ENCODE data around the gene BNIP5. TPM values are rescaled to one million over a fixed set of nuclear protein-coding genes. Genes with fewer than 3 reads are reported as not detected.

Gene BNIP5
- total RNA-seq, 4 donors from 2014 or later: not detected

GRCh38 chr6:36290668-36291620 lies 45.7 kb downstream of the BNIP5 start:
- Histone ChIP-seq H3K27ac (no peak overlapping the region), H3K4me3 (no peak overlapping the region), H3K4me1 (no peaks in the 10 kb centered on the region), H3K27me3 (peaks cover 0 to 3% of the 10 kb centered on the region in 2 donors), H3K36me3 (no peaks in the 10 kb centered on the region), H3K9me3 (no peaks in the 10 kb centered on the region)
- intact Hi-C loops (cut with DNase I; ENCODE audit: low total_unique reads): no loop called here
- TF ChIP-seq CTCF (IDR thresholded peaks at IDR 0.05): no peak
- TF ChIP-seq POLR2A (IDR thresholded peaks at IDR 0.05): no peak
- no peak for DNase-seq

- DNase-seq: no peak
- no peaks in the 10 kb centered on the region for H3K9me3 ChIP-seq
- no peak overlapping the region for H3K4me3 ChIP-seq
- peaks cover 0 to 11% of the 10 kb centered on the region in 2 donors for H3K27me3 ChIP-seq
- intact Hi-C loops (cut with DNase I; ENCODE audit: low total_unique reads): no loop called here
- H3K27ac ChIP-seq: no peak overlapping the region
- no peaks in the 10 kb centered on the region for H3K4me1 ChIP-seq
- TF ChIP-seq CTCF (IDR thresholded peaks at IDR 0.05): no peak
- TF ChIP-seq POLR2A (IDR thresholded peaks at IDR 0.05): no peak
- H3K36me3 ChIP-seq: no peaks in the 10 kb centered on the region
Measured at GRCh38 chr6:36289281-36289878, 47.3 kb downstream of the BNIP5 start.

- TF ChIP-seq CTCF (IDR thresholded peaks at IDR 0.05) (no peak), POLR2A (IDR thresholded peaks at IDR 0.05) (no peak)
- Histone ChIP-seq H3K9me3 (no peaks in the 10 kb centered on the region), H3K36me3 (no peaks in the 10 kb centered on the region), H3K27ac (no peak overlapping the region), H3K4me1 (no peaks in the 10 kb centered on the region), H3K4me3 (no peak overlapping the region), H3K27me3 (peaks cover 0 to 11% of the 10 kb centered on the region in 2 donors)
- DNase-seq: no peak
- intact Hi-C loops (cut with DNase I; ENCODE audit: low total_unique reads): no loop called here
Measured at GRCh38 chr6:36286858-36287257, 49.8 kb downstream of the BNIP5 start.

GRCh38 chr6:36285797-36286196 lies 50.9 kb downstream of the BNIP5 start:
- TF ChIP-seq POLR2A (IDR thresholded peaks at IDR 0.05) (no peak), CTCF (IDR thresholded peaks at IDR 0.05) (no peak)
- intact Hi-C loops (cut with DNase I; ENCODE audit: low total_unique reads): no loop called here
- H3K4me3 ChIP-seq: no peak overlapping the region

DNA sequence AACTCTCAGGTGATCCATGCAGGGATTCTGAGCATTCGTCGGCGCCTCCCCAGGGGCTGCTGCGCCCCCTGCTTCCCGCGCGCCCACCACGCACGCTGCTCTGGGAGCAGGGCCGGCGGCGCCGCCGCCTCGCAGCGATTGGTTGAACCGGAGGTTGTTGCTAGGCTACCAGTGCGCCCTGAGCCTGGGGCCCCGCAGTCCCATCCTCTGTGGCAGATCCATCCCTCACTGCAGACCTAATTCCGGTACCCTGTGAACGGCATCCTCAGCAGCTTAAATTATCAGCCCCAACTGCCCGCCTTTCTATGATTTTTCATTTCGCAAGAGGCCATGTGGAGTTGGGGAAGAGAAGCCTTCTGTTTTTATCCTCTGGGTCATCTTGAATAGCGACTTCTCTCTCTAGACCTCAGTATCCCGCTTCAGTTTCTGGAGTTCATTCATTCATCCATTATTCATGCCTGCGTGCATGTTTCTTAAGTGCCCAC lies 51.5 kb downstream of the BNIP5 start:
- intact Hi-C loops (cut with DNase I; ENCODE audit: low total_unique reads): no loop called here
- Histone ChIP-seq H3K36me3 (no peaks in the 10 kb centered on the region), H3K4me3 (no peak overlapping the region), H3K4me1 (no peaks in the 10 kb centered on the region), H3K27me3 (peaks cover 0 to 11% of the 10 kb centered on the region in 2 donors), H3K9me3 (no peaks in the 10 kb centered on the region), H3K27ac (no peak overlapping the region)
- DNase-seq: no peak
- no peak for TF ChIP-seq POLR2A (IDR thresholded peaks at IDR 0.05)
- TF ChIP-seq CTCF (IDR thresholded peaks at IDR 0.05): no peak

More at GRCh38 chr6:36285797-36286196, 50.9 kb downstream of the BNIP5 start:
- no peaks in the 10 kb centered on the region for H3K36me3 ChIP-seq
- no peaks in the 10 kb centered on the region for H3K4me1 ChIP-seq
- H3K9me3 ChIP-seq: no peaks in the 10 kb centered on the region
- no peak for DNase-seq
- H3K27me3 ChIP-seq: peaks cover 0 to 11% of the 10 kb centered on the region in 2 donors
- no peak overlapping the region for H3K27ac ChIP-seq
